Retinal pigment epithelial cell (primary cell): Measurements from ENCODE around the gene CCDC184.
A peak's percentile ranks its signal among the peaks of the same experiment; 100 is the strongest.

Source experiments
- DNase-seq: peaks from one replicate; pipeline ENCODE4 v3.0.0-alpha.2; 2010; ENCODE audit warnings: low read depth
- H3K4me3 ChIP-seq: 2 replicates; pipeline ENCODE4 v1.5.1; 2011; ENCODE audit warnings: mild to moderate bottlenecking, low read length, control low read depth, moderate library complexity
- TF ChIP-seq, protein P1 (sequence below): conservative IDR thresholded peaks from 2 replicates; pipeline ENCODE4 v1.5.1; 2011; ENCODE audit warnings: low read depth, low read length, control low read depth, inconsistent platforms

Gene CCDC184

DNA sequence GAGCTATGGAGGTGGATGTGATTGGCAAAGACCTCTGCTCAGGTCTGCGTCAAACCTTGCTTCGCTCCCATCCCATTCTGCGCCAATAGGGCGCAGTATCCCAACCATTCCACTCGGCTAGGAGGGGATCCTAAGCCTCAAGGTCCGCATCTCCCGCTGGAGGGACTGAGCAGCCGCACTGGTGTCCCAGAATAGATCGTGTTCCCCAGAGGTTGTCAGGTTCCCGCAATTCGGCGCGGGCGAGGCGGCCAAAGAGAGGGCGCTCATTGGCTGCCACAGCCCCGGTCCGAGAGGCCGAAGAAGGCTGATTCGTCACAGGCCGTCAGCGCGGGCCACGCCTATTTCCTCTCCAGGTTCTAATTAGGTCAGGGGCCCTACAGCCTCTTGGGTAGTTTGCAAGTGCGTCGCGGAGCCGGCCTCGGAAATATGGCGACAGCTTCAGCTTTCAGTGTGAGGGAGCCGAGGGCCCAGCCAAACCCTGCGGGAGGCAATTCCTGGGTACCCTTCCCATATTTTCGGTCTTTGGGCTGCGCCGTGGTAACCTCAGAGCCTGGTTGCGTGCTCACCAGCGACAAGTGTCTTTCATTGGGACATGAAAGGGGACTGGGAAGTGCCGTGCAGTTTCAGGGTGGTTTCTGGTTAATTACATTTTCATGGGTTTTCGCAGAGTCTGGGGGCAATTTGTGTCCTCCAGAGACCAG is 14.7 kb downstream of the CCDC184 start:
- TF ChIP-seq, protein P1, sequence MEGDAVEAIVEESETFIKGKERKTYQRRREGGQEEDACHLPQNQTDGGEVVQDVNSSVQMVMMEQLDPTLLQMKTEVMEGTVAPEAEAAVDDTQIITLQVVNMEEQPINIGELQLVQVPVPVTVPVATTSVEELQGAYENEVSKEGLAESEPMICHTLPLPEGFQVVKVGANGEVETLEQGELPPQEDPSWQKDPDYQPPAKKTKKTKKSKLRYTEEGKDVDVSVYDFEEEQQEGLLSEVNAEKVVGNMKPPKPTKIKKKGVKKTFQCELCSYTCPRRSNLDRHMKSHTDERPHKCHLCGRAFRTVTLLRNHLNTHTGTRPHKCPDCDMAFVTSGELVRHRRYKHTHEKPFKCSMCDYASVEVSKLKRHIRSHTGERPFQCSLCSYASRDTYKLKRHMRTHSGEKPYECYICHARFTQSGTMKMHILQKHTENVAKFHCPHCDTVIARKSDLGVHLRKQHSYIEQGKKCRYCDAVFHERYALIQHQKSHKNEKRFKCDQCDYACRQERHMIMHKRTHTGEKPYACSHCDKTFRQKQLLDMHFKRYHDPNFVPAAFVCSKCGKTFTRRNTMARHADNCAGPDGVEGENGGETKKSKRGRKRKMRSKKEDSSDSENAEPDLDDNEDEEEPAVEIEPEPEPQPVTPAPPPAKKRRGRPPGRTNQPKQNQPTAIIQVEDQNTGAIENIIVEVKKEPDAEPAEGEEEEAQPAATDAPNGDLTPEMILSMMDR: peak; percentile 29
- DNase-seq: peak; percentile 80
- peak overlapping the region; percentile 71 for H3K4me3 ChIP-seq

- DNase-seq: no peak
- TF ChIP-seq, protein P1: no peak
- peak overlapping the region; percentile 71 for H3K4me3 ChIP-seq
Measured at GRCh38 chr12:48198672-48198971, 15.2 kb downstream of the CCDC184 start.

DNA sequence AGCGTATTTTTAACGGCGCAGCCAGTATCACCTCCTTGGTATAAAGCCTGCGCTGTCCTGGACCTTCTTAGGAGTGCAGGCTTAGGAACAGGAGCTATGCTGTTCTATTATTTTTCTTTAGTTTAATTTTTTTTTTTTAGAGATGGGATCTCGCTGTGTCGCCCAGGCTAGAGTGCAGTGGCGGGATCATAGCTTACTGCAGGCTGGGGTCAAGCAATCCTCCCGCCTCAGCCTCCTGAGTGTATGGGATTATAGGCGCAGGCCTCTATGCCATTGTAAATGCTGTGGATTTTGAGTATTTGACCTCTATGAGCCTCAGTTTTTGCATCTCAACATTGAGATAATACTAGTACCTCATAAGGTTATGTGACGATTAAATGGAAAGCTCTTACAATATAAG is 15.5 kb downstream of the CCDC184 start:
- DNase-seq: no peak
- peak overlapping the region; percentile 71 for H3K4me3 ChIP-seq
- TF ChIP-seq, protein P1: no peak

DNA sequence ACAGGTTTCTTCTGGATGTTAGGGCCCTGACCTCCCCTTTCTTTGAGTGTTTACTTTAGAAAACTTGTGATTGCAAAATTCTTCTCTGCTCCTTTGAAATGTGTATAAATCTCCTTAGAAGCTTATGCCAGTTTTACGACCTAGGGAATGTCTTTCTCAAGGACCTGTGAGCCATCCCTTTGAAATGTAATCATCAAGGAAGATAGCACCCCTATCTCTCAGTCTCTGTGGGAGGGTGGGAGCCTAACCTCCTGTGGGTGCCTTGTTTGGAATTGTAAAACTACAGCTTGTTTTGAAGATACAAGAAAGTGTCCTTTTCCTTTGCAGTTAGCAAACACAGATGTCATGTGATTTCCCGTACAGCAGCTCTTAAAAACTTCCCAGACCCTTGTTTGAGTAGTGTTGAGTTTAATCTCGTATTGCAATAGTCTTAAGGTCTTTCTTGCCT is 16.4 kb downstream of the CCDC184 start:
- H3K4me3 ChIP-seq: no peak overlapping the region
- no peak for DNase-seq
- TF ChIP-seq, protein P1: no peak

DNA sequence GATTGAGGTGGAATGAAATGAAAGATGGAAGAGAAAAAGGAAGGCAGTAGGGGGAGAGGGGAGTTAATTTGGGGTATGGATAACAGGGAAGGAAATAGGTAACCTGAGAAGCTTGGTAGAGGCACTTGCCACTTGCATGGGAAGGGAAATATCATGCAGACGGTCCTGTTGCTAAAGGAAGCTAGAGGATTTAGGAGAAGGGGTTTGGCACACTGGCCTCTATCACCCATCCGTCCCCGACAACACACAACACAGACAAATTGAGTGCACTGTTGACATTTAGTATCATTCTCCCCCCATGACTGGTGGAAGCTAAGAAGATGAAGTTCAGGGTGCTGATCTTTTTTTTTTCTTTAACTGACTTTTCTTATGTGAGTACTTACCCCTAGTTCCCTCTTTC is 17.6 kb downstream of the CCDC184 start:
- no peak for DNase-seq
- no peak overlapping the region for H3K4me3 ChIP-seq
- TF ChIP-seq, protein P1: no peak

- DNase-seq: no peak
- TF ChIP-seq, protein P1: no peak
- no peak overlapping the region for H3K4me3 ChIP-seq
Measured at GRCh38 chr12:48201516-48201915, 18.1 kb downstream of the CCDC184 start.

- TF ChIP-seq, protein P1: no peak
- H3K4me3 ChIP-seq: no peak overlapping the region
- no peak for DNase-seq
Measured at GRCh38 chr12:48202766-48203165, 19.3 kb downstream of the CCDC184 start.
